Mammary microvascular endothelial cell (primary cell): ENCODE results near the gene SLCO4A1. TPM values are rescaled to one million over a fixed set of nuclear protein-coding genes. Genes with fewer than 3 reads are reported as not detected.

Source experiments
- total RNA-seq: library from RNA; depleted of rRNA; stranded (reverse); fragments of >200 nt; gene quantifications from 2 replicates; pipeline ENCODE4 v1.2.3, GENCODE V29; 2015

Gene SLCO4A1, protein sequence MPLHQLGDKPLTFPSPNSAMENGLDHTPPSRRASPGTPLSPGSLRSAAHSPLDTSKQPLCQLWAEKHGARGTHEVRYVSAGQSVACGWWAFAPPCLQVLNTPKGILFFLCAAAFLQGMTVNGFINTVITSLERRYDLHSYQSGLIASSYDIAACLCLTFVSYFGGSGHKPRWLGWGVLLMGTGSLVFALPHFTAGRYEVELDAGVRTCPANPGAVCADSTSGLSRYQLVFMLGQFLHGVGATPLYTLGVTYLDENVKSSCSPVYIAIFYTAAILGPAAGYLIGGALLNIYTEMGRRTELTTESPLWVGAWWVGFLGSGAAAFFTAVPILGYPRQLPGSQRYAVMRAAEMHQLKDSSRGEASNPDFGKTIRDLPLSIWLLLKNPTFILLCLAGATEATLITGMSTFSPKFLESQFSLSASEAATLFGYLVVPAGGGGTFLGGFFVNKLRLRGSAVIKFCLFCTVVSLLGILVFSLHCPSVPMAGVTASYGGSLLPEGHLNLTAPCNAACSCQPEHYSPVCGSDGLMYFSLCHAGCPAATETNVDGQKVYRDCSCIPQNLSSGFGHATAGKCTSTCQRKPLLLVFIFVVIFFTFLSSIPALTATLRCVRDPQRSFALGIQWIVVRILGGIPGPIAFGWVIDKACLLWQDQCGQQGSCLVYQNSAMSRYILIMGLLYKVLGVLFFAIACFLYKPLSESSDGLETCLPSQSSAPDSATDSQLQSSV
- 9.5 and 10.4 TPM in 2 replicates for total RNA-seq

GRCh38 chr20:62642051-62642665 is at the start of gene SLCO4A1:
SLCO4A1 (plus strand) TSS chr20:62642503; CDS start chr20:62656455, 13,952 bp downstream.

GRCh38 chr20:62708591-62709536 is 66.6 kb downstream of the SLCO4A1 start, which contains the start of gene NTSR1:
NTSR1 (plus strand) TSS chr20:62708836; CDS start chr20:62709208, 372 bp downstream.

Other genes starting within 250 kb of the SLCO4A1 start
- 7.0 and 9.1 TPM in 2 replicates for gene CABLES2, start 235.2 kb upstream of the SLCO4A1 start, total RNA-seq
- not detected in 2 replicates for gene RBBP8NL, start 215.0 kb upstream of the SLCO4A1 start, total RNA-seq
- not detected in 2 replicates for gene GATA5, start 166.5 kb upstream of the SLCO4A1 start, total RNA-seq
- 0.15 and 0.27 TPM in 2 replicates for gene NTSR1, start 66.3 kb downstream of the SLCO4A1 start, total RNA-seq
- gene MRGBP, start 154.0 kb downstream of the SLCO4A1 start, total RNA-seq, result 19.9 TPM in 2 replicates
- 63.2 and 67.4 TPM in 2 replicates for gene OGFR, start 162.3 kb downstream of the SLCO4A1 start, total RNA-seq
- 0.79 TPM in 1 of 2 replicates, not detected in the other for gene COL9A3, start 174.5 kb downstream of the SLCO4A1 start, total RNA-seq
- gene TCFL5, start 219.3 kb downstream of the SLCO4A1 start, total RNA-seq, result 4.3 and 6.3 TPM in 2 replicates